Activated T-cell treated with anti-CD3 and anti-CD28 coated beads, Interleukin-2, amount 50 U/mL, for 1 hour (primary cell): Measurements from ENCODE around the gene LZTFL1.

Source experiments
- DNase-seq: peaks from one replicate; pipeline ENCODE4 v3.0.0-alpha.2; 2020

The LZTFL1 gene

GRCh38 chr3:45807133-45807532 lies 34.8 kb downstream of the LZTFL1 start:
- no peak for DNase-seq

- no peak for DNase-seq
Observed at GRCh38 chr3:45806072-45806471, 35.8 kb downstream of the LZTFL1 start.

GRCh38 chr3:45803252-45803935 lies 38.5 kb downstream of the LZTFL1 start:
- DNase-seq = no peak

GRCh38 chr3:45802146-45802545 lies 39.8 kb downstream of the LZTFL1 start:
- no peak for DNase-seq

- no peak for DNase-seq
Observed at GRCh38 chr3:45800611-45801010, 41.3 kb downstream of the LZTFL1 start.

GRCh38 chr3:45799586-45799985 lies 42.3 kb downstream of the LZTFL1 start:
- no peak for DNase-seq

GRCh38 chr3:45798034-45798433 lies 43.9 kb downstream of the LZTFL1 start:
- no peak for DNase-seq

GRCh38 chr3:45796902-45797637 lies 44.8 kb downstream of the LZTFL1 start:
- no peak for DNase-seq

GRCh38 chr3:45795882-45796765 lies 45.8 kb downstream of the LZTFL1 start, which contains the start of gene SLC6A20:
Gene SLC6A20 (minus strand): TSS chr3:45796536. CDS start chr3:45796419, 117 bp downstream.
- DNase-seq = peak; percentile 32

GRCh38 chr3:45795509-45795881 lies 46.4 kb downstream of the LZTFL1 start:
- no peak for DNase-seq

GRCh38 chr3:45794660-45795059 lies 47.3 kb downstream of the LZTFL1 start:
- DNase-seq = no peak

- no peak for DNase-seq
Observed at GRCh38 chr3:45794177-45794560, 47.8 kb downstream of the LZTFL1 start.

GRCh38 chr3:45793482-45794176 lies 48.3 kb downstream of the LZTFL1 start:
- no peak for DNase-seq

GRCh38 chr3:45792516-45793172 lies 49.3 kb downstream of the LZTFL1 start:
- no peak for DNase-seq

- DNase-seq = no peak
Observed at GRCh38 chr3:45792036-45792435, 49.9 kb downstream of the LZTFL1 start.

GRCh38 chr3:45790596-45790995 lies 51.3 kb downstream of the LZTFL1 start:
- no peak for DNase-seq

GRCh38 chr3:45789235-45789812 lies 52.6 kb downstream of the LZTFL1 start:
- DNase-seq = no peak

- no peak for DNase-seq
Observed at GRCh38 chr3:45787551-45787950, 54.4 kb downstream of the LZTFL1 start.

GRCh38 chr3:45786801-45787495 lies 55.0 kb downstream of the LZTFL1 start:
- DNase-seq = no peak

- no peak for DNase-seq
Observed at GRCh38 chr3:45785605-45786150, 56.2 kb downstream of the LZTFL1 start.

- DNase-seq = no peak
Observed at GRCh38 chr3:45783667-45784066, 58.3 kb downstream of the LZTFL1 start.
